H9 (cell line): ENCODE data around the gene SLCO1C1. TPM values are rescaled to one million over a fixed set of nuclear protein-coding genes. Genes with fewer than 3 reads are reported as not detected.

Experiments
- DNase-seq: peaks from one replicate; pipeline ENCODE4 v3.0.0-alpha.2; 2017
- H2AFZ ChIP-seq: one replicate; pipeline ENCODE4 v1.6.1; 2013; ENCODE audit warnings: mild to moderate bottlenecking, low read length, control low read depth, moderate library complexity
- H2AK5ac ChIP-seq: 2 replicates; pipeline ENCODE4 v1.6.1; 2013; ENCODE audit warnings: low read length, control low read depth, mixed read lengths; ENCODE audit not compliant: insufficient read length
- H2BK120ac ChIP-seq: one replicate; pipeline ENCODE4 v1.6.1; 2013; ENCODE audit warnings: low read depth, mild to moderate bottlenecking, low read length, control low read depth, inconsistent platforms; ENCODE audit not compliant: poor library complexity, severe bottlenecking
- H2BK12ac ChIP-seq: 2 replicates; pipeline ENCODE4 v1.6.1; 2013; ENCODE audit warnings: low read length, control low read depth, mixed read lengths, low read depth; ENCODE audit not compliant: insufficient read length
- H2BK15ac ChIP-seq: 2 replicates; pipeline ENCODE4 v1.6.1; 2013; ENCODE audit warnings: low read depth, low read length, control low read depth
- H2BK20ac ChIP-seq: one replicate; pipeline ENCODE4 v1.6.1; 2013; ENCODE audit warnings: low read depth, mild to moderate bottlenecking, low read length, control low read depth, inconsistent platforms; ENCODE audit not compliant: poor library complexity, severe bottlenecking
- H2BK5ac ChIP-seq: 2 replicates; pipeline ENCODE4 v1.6.1; 2013; ENCODE audit warnings: low read length, control low read depth, mixed read lengths; ENCODE audit not compliant: insufficient read length
- H3K14ac ChIP-seq: 2 replicates; pipeline ENCODE4 v1.6.1; 2013; ENCODE audit warnings: low read length, control low read depth; ENCODE audit not compliant: insufficient read depth
- H3K18ac ChIP-seq: 2 replicates; pipeline ENCODE4 v1.6.1; 2013; ENCODE audit warnings: low read depth, mild to moderate bottlenecking, mixed read lengths, low read length, control low read depth; ENCODE audit not compliant: insufficient read length
- H3K23ac ChIP-seq: 2 replicates; pipeline ENCODE4 v1.6.1; 2013; ENCODE audit warnings: low read length, control low read depth, mixed read lengths, low read depth; ENCODE audit not compliant: insufficient read length
- H3K23me2 ChIP-seq: 2 replicates; pipeline ENCODE4 v1.6.1; 2013; ENCODE audit warnings: low read depth, mild to moderate bottlenecking, mixed read lengths, low read length, control low read depth; ENCODE audit not compliant: insufficient read length, poor library complexity, severe bottlenecking
- H3K27ac ChIP-seq: 2 replicates; pipeline ENCODE4 v1.5.1; 2013; ENCODE audit warnings: low read length, control low read depth, mixed read lengths, low read depth; ENCODE audit not compliant: insufficient read length
- H3K27me3 ChIP-seq: 2 replicates; pipeline ENCODE4 v1.6.1; 2013; ENCODE audit warnings: low read length, control low read depth, inconsistent platforms; ENCODE audit not compliant: insufficient read depth
- H3K4ac ChIP-seq: 2 replicates; pipeline ENCODE4 v1.6.1; 2013; ENCODE audit warnings: low read depth, mild to moderate bottlenecking, control low read depth, inconsistent platforms, low read length, moderate library complexity
- H3K4me1 ChIP-seq: 2 replicates; pipeline ENCODE4 v1.6.1; 2013; ENCODE audit warnings: low read length, control low read depth, inconsistent platforms; ENCODE audit not compliant: insufficient read depth
- H3K4me2 ChIP-seq: 2 replicates; pipeline ENCODE4 v1.6.1; 2013; ENCODE audit warnings: low read length, control low read depth, mixed read lengths; ENCODE audit not compliant: insufficient read length, insufficient read depth
- H3K56ac ChIP-seq: 2 replicates; pipeline ENCODE4 v1.6.1; 2013; ENCODE audit warnings: low read depth, mild to moderate bottlenecking, mixed read lengths, low read length, control low read depth; ENCODE audit not compliant: insufficient read length
- H3K79me1 ChIP-seq: 2 replicates; pipeline ENCODE4 v1.6.1; 2013; ENCODE audit warnings: low read depth, mild to moderate bottlenecking, moderate library complexity, low read length, control low read depth, inconsistent platforms; ENCODE audit not compliant: insufficient read depth, poor library complexity, severe bottlenecking
- H3K79me2 ChIP-seq: 2 replicates; pipeline ENCODE4 v1.6.1; 2013; ENCODE audit warnings: low read length, control low read depth, inconsistent platforms; ENCODE audit not compliant: insufficient read depth
- H3K9ac ChIP-seq: 2 replicates; pipeline ENCODE4 v1.6.1; 2013; ENCODE audit warnings: low read length, control low read depth, mixed read lengths; ENCODE audit not compliant: insufficient read length; ENCODE audit errors: extremely low read depth
- H3K9me3 ChIP-seq: one replicate; pipeline ENCODE4 v1.6.1; 2013; ENCODE audit warnings: low read depth, low read length, inconsistent platforms; ENCODE audit not compliant: control insufficient read depth
- H3T11ph ChIP-seq: one replicate; pipeline ENCODE4 v1.6.1; 2013; ENCODE audit warnings: mild to moderate bottlenecking, low read length, control low read depth, inconsistent platforms
- H4K20me1 ChIP-seq: one replicate; pipeline ENCODE4 v1.6.1; 2013; ENCODE audit not compliant: control insufficient read depth, insufficient read length, insufficient read depth
- H4K5ac ChIP-seq: 2 replicates; pipeline ENCODE4 v1.6.1; 2013; ENCODE audit warnings: low read depth, mild to moderate bottlenecking, mixed read lengths, low read length, control low read depth; ENCODE audit not compliant: insufficient read length
- H4K8ac ChIP-seq: replicated peaks from 2 replicates; pipeline ENCODE4 v1.6.1; 2013; ENCODE audit warnings: low read length, control low read depth, mixed read lengths, low read depth; ENCODE audit not compliant: insufficient read length
- H4K91ac ChIP-seq: 2 replicates; pipeline ENCODE4 v1.6.1; 2013; ENCODE audit warnings: low read depth, mild to moderate bottlenecking, moderate library complexity, mixed read lengths, low read length, control low read depth; ENCODE audit not compliant: insufficient read length
- H3K27ac Mint-ChIP-seq, 3 experiments: 2 replicates in 2 of 3; 3 replicates in 1 of 3; pipeline ENCODE4 v1.8.0; 2020 to 2021; ENCODE audit warnings: mixed read lengths in 3 of 3, mild to moderate bottlenecking in 1 of 3, moderate library complexity in 1 of 3
- H3K27me3 Mint-ChIP-seq: 2 replicates; pipeline ENCODE4 v1.8.0; 2021; ENCODE audit warnings: low read depth, mild to moderate bottlenecking, moderate library complexity, mixed read lengths
- H3K36me3 Mint-ChIP-seq, 3 experiments: 2 replicates in 2 of 3; 3 replicates in 1 of 3; pipeline ENCODE4 v1.8.0; 2020 to 2021; ENCODE audit warnings: low read depth in 3 of 3, mixed read lengths in 3 of 3; ENCODE audit not compliant: insufficient read depth in 1 of 3
- H3K4me1 Mint-ChIP-seq, 2 experiments: 2 replicates each; pipeline ENCODE4 v1.8.0; 2020; ENCODE audit warnings: mixed read lengths in 2 of 2
- H3K4me3 Mint-ChIP-seq, 2 experiments: 2 replicates in 1 of 2; 3 replicates in 1 of 2; pipeline ENCODE4 v1.8.0; 2020 to 2021; ENCODE audit warnings: mild to moderate bottlenecking in 2 of 2, mixed read lengths in 2 of 2, moderate library complexity in 1 of 2
- H3K9me3 Mint-ChIP-seq, 2 experiments: 2 replicates in 1 of 2; 3 replicates in 1 of 2; pipeline ENCODE4 v1.8.0; 2020; ENCODE audit warnings: mild to moderate bottlenecking in 2 of 2, mixed read lengths in 2 of 2, moderate library complexity in 1 of 2
- CTCF ChIP-seq: fragments of 200-600 bp; sonication (generic); conservative IDR thresholded peaks from 3 replicates; pipeline ENCODE4 v1.8.0; 2021; ENCODE audit warnings: antibody characterized with exemption, mild to moderate bottlenecking
- WGBS: extraction: QIAGEN DNeasy Blood & Tissue Kit; methylation state at CpG from one replicate; pipeline ENCODE4 v1.1.7; 2013; ENCODE audit warnings: missing lambda C conversion rate, low lambda C conversion rate, mixed read lengths; ENCODE audit not compliant: insufficient read length; ENCODE audit errors: extremely low coverage; 5-methylcytosine and 5-hydroxymethylcytosine counted together
- total RNA-seq: library from RNA; stranded (reverse); gene quantifications from 2 replicates; pipeline ENCODE4 v1.2.1, GENCODE V29; 2021

Gene SLCO1C1
- total RNA-seq, 1 experiment from 2014 or later: not detected

GRCh38 chr12:20657496-20657895 is 37.6 kb upstream of the SLCO1C1 start:
- Histone ChIP-seq H3K18ac (no peak overlapping the region), H4K91ac (no peak overlapping the region), H2AK5ac (no peak overlapping the region), H2BK20ac (no peak overlapping the region), H2BK12ac (no peak overlapping the region), H3K79me2 (no peaks in the 10 kb centered on the region), H3K23ac (no peak overlapping the region), H3K4ac (no peak overlapping the region), H3K79me1 (no peaks in the 10 kb centered on the region), H4K8ac (no peak overlapping the region), H2AFZ (no peak overlapping the region), H3K23me2 (no peaks in the 10 kb centered on the region), H3K4me2 (no peak overlapping the region), H2BK120ac (no peak overlapping the region), H3T11ph (no peak overlapping the region), H3K14ac (no peak overlapping the region), H3K27ac (no peak overlapping the region), H2BK5ac (no peak overlapping the region), H2BK15ac (no peak overlapping the region), H3K56ac (no peak overlapping the region), H4K20me1 (no peaks in the 10 kb centered on the region), H3K9ac (no peak overlapping the region), H4K5ac (no peak overlapping the region), H3K4me1 (no peaks in the 10 kb centered on the region), H3K9me3 (peaks cover 5% of the 10 kb centered on the region), H3K27me3 (no peaks in the 10 kb centered on the region)
- Mint-ChIP-seq H3K27ac (0 out of 7 replicates have a peak overlapping the region, but pooled peaks of 1 of the 3 experiments have one; percentile 44), H3K4me1 (peaks cover 14 to 18% of the 10 kb centered on the region in 2 experiments), H3K27me3 (no peaks in the 10 kb centered on the region), H3K36me3 (peaks cover 27 to 51% (median 32%) of the 10 kb centered on the region in 3 experiments), H3K4me3 (no peak overlapping the region), H3K9me3 (peaks cover 33 to 34% of the 10 kb centered on the region in 2 experiments)
- TF ChIP-seq CTCF: no peak
- no peak for DNase-seq
- WGBS: no CpG with 5 or more reads among the region's 2 CpGs
